ENCODE data around the gene SCFD2.

DNA sequence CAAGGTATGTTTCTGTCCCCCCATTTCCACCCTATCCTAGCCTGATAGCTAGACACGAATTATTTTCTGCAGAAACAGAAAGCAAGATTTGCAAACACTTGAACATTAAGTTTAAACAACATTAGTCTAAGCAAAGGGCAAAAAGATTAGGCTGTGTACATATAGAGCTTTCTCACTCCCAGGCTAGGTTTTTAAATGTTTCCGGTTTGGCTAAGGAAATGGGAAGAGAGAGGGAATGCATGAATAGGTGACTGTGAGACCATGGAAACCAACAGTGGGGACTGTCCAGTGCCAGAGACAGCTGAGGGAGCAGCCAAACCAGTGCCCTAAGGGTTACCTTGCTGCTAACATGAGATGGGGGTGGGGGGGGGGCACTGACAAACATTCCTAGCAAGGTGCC lies 242.7 kb downstream of the SCFD2 start:
- TF ChIP-seq BRCA1 (IDR thresholded peaks at IDR 0.05; ENCODE audit: low read depth, low read length): no peak
- no peak for TF ChIP-seq CTCF (IDR thresholded peaks at IDR 0.05; ENCODE audit: control extremely low read depth in 1 of 3, insufficient read depth in 1 of 3, low read depth in 1 of 3, low read length in 3 of 3)
- TF ChIP-seq EZH2 (IDR thresholded peaks at IDR 0.05; ENCODE audit: low read depth, low read length, severe bottlenecking): no peak
- no peak for TF ChIP-seq CHD2 (IDR thresholded peaks at IDR 0.05; ENCODE audit: low read length)
- no peak for TF ChIP-seq JUN (IDR thresholded peaks at IDR 0.05; ENCODE audit: low read depth, low read length)
- TF ChIP-seq, protein P1, sequence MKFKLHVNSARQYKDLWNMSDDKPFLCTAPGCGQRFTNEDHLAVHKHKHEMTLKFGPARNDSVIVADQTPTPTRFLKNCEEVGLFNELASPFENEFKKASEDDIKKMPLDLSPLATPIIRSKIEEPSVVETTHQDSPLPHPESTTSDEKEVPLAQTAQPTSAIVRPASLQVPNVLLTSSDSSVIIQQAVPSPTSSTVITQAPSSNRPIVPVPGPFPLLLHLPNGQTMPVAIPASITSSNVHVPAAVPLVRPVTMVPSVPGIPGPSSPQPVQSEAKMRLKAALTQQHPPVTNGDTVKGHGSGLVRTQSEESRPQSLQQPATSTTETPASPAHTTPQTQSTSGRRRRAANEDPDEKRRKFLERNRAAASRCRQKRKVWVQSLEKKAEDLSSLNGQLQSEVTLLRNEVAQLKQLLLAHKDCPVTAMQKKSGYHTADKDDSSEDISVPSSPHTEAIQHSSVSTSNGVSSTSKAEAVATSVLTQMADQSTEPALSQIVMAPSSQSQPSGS (IDR thresholded peaks at IDR 0.05; ENCODE audit: low read length): no peak
- no peak for TF ChIP-seq TEAD4 (IDR thresholded peaks at IDR 0.05; ENCODE audit: low read depth, low read length)
- no peak for TF ChIP-seq POLR2AphosphoS5 (IDR thresholded peaks at IDR 0.05; ENCODE audit: low read depth, low read length)
- no peak for TF ChIP-seq ZNF274 (IDR thresholded peaks at IDR 0.05; ENCODE audit: borderline replicate concordance, extremely low read depth, low read length)
- no peak for TF ChIP-seq CEBPB (IDR thresholded peaks at IDR 0.05; ENCODE audit: low read depth, low read length)
- TF ChIP-seq GABPA (IDR thresholded peaks at IDR 0.05; ENCODE audit: borderline replicate concordance, insufficient read depth, low read length): no peak
- TF ChIP-seq SIN3A (conservative IDR thresholded peaks at IDR 0.05 in 1 of 2, IDR thresholded peaks at IDR 0.05 in 1 of 2; ENCODE audit: low read depth in 1 of 2, low read length in 2 of 2): no peak

Data from H1 (cell line).